ENCODE data around the gene GPR148. TPM values are rescaled to one million over a fixed set of nuclear protein-coding genes. Genes with fewer than 3 reads are reported as not detected.
A peak's percentile ranks its signal among the peaks of the same experiment; 100 is the strongest.

Gene GPR148
- polyA plus RNA-seq, 3 donors from 2014 or later: not detected

DNA sequence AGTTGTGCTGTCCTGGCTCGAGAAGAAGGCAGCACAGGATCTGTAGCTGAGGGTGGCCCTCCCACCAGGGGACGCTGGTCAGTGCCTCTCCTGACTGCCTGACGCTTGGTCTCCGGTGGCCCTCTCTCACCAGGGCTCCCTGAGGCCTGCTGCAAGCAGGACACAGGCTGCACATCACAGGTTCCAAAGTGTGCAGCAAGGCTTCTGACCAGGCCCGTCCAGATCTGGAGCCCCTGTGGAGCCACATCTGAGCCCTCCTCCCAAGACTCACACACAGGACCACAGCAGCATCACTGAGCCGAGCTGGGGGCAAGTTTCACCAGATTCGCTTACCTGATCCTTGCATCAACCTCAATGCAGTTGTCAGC, 38.5 kb downstream of the GPR148 start:
- H3K4me1 Mint-ChIP-seq: no peaks in the 10 kb centered on the region
- no peak overlapping the region for H3K27ac Mint-ChIP-seq
- H3K4me3 Mint-ChIP-seq: no peak overlapping the region
- H3K27me3 Mint-ChIP-seq (ENCODE audit: low read depth in 3 of 3): peaks cover 0 to 8% (median 2%) of the 10 kb centered on the region in 3 donors
- H3K9me3 Mint-ChIP-seq: no peaks in the 10 kb centered on the region
- no peaks in the 10 kb centered on the region for H3K36me3 Mint-ChIP-seq
- no peak for DNase-seq

DNA sequence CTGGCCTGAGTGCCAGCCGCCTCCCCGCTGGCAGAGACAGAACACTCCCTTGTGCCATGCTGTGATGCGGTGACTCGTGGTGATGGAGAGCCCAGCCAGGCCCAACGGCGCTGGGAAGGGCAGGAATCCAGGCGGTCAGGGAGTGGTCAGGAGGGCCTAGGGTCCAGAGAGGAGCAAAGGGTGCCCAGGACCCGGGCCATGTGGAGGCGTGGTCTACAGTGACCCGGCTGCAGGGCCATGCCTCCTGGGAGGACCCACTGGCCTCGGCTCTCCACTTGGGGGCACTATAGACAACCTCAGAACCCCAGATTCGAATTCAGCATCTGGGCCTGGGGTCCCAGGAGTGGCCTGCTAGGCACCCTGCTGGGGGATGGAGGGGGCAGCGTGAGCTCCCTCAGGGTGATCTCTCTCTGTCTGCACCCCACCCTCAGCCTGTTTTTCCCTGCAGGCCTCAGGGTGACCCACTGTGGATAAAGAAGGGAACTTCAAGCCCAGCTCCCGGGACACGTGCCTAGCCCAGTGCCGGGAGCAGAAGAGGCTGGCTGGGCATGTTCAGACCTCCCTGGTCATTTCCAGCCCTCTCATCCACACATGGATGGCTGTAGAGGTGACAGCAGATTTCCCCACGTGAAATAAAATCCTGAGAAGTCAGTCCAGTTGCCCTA, 39.5 kb downstream of the GPR148 start:
- Mint-ChIP-seq H3K4me3 (no peak overlapping the region), H3K27me3 (ENCODE audit: low read depth in 3 of 3) (peaks cover 0 to 8% (median 2%) of the 10 kb centered on the region in 3 donors), H3K4me1 (no peaks in the 10 kb centered on the region), H3K36me3 (no peaks in the 10 kb centered on the region), H3K9me3 (no peaks in the 10 kb centered on the region), H3K27ac (no peak overlapping the region)
- DNase-seq: peak in 2 of 3 donors; percentile 7 to 11

DNA sequence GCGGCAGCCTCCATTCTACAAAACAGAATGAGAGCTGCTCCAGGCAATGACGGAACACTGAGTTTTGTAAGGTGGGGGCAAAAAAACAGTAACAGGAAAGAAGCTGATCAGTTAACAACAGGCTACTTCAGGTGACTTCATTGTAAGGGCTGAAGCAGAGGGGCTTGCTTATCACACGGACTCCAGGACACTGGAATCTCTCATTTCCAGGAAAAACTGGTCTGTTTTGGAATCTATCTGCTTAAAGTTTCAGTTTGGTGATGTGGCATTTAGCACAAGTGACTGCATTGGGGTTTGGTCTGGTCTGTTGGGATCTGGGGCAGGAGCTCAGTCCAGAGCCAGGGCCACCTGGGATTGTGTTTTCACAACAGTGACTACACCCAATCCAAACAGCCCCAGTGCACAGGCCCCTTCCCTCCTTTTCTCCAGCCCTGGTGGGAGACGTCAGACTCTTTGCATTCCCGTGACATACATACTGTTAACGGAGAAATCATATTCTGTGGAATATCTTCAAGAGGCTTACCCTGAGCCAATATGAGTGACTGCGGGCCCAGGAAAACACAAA, 40.6 kb downstream of the GPR148 start:
- H3K4me3 Mint-ChIP-seq: no peak overlapping the region
- no peaks in the 10 kb centered on the region for H3K4me1 Mint-ChIP-seq
- DNase-seq: no peak
- H3K27me3 Mint-ChIP-seq (ENCODE audit: low read depth in 3 of 3): peaks cover 0 to 8% (median 2%) of the 10 kb centered on the region in 3 donors
- no peaks in the 10 kb centered on the region for H3K9me3 Mint-ChIP-seq
- no peak overlapping the region for H3K27ac Mint-ChIP-seq
- H3K36me3 Mint-ChIP-seq: no peaks in the 10 kb centered on the region

DNA sequence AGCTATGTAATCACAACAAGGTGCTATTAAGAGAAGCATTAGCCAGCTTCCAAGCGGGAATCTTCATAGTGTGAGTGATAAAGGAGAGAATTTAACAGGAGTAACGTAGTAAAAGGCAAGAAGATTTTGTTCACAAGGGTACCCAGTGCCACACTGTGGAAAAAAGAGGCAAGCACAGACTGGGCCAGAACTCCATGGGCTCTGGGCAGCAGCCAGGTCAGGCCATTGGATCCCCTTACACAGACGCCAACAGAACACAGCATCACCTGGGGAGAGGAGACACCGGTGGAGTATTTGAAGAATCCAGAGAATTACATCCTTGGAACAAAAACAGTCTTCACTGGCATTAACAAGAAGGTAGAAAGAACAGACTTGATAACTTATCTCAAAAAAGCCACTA, 47.7 kb downstream of the GPR148 start:
- no peak for DNase-seq
- no peak overlapping the region for H3K4me3 Mint-ChIP-seq
- no peak overlapping the region for H3K27ac Mint-ChIP-seq
- H3K27me3 Mint-ChIP-seq (ENCODE audit: low read depth in 3 of 3): peaks cover 4 to 9% (median 4%) of the 10 kb centered on the region in 3 donors
- no peaks in the 10 kb centered on the region for H3K36me3 Mint-ChIP-seq
- no peaks in the 10 kb centered on the region for H3K4me1 Mint-ChIP-seq
- H3K9me3 Mint-ChIP-seq: no peaks in the 10 kb centered on the region

DNA sequence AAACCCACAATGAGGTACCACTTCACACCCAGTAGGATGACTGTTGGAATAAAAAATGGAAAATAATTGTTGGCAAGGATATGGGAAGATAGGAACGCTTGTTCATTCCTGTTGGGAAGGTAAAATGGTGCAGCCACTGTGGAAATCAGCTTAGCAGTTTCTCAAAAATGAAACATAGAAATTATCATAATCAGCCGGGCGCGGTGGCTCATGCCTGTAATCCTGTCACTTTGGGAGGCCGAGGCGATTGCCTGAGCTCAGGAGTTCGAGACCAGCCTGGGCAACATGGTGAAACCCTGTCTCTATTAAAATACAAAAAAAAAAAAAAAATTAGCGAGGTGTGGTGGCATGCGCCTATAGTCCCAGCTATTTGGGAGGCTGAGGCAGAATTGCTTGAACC, 49.9 kb downstream of the GPR148 start:
- Mint-ChIP-seq H3K9me3 (no peaks in the 10 kb centered on the region), H3K27me3 (ENCODE audit: low read depth in 3 of 3) (peaks cover 2 to 11% (median 4%) of the 10 kb centered on the region in 3 donors), H3K27ac (no peak overlapping the region), H3K4me3 (no peak overlapping the region), H3K36me3 (no peaks in the 10 kb centered on the region), H3K4me1 (no peaks in the 10 kb centered on the region)
- DNase-seq: no peak

Other genes starting within 250 kb of the GPR148 start
- not detected for gene POTEI, start 219.7 kb upstream of the GPR148 start, polyA plus RNA-seq
- not detected for gene CFC1B, start 207.8 kb upstream of the GPR148 start, polyA plus RNA-seq
- under 1 TPM in 1 of 3 donors, not detected in 2; 0.20 TPM for gene CFC1, start 129.5 kb upstream of the GPR148 start, polyA plus RNA-seq
- not detected for gene POTEJ, start 117.6 kb upstream of the GPR148 start, polyA plus RNA-seq
- not detected for gene AMER3, start 26.5 kb downstream of the GPR148 start, polyA plus RNA-seq
- gene ARHGEF4, start 107.8 kb downstream of the GPR148 start, polyA plus RNA-seq: not detected

Data from immature natural killer cell (primary cell).